Stimulated activated CD8-positive, alpha-beta memory T cell treated with anti-CD3 and anti-CD28 coated beads, Interleukin-4, amount 100 ng/mL, for 48 hours (primary cell): Measurements from ENCODE around the gene ZNF793.

ENCODE experiments used
- DNase-seq: peaks from one replicate; pipeline ENCODE4 v3.0.0-alpha.2; 2020

ZNF793 gene

GRCh38 chr19:37572203-37572602 lies 65.5 kb downstream of the ZNF793 start:
- no peak for DNase-seq

GRCh38 chr19:37583340-37583739 lies 76.6 kb downstream of the ZNF793 start:
- no peak for DNase-seq
